ENCODE measurements around the gene MSMO1.
"Not testable (repeated sequence)": the region's sequence is repeated elsewhere in the genome, so short reads cannot be mapped to it uniquely, and the experiment has no call there.

MSMO1 gene

GRCh38 chr4:165336743-165337142 lies 9.3 kb downstream of the MSMO1 start:
- H3K36me3 ChIP-seq (ENCODE audit: low read length) = peaks cover 94% of the 10 kb centered on the region
- peaks cover 42% of the 10 kb centered on the region; the same call in 1 of the 2 replicates for H3F3A ChIP-seq (ENCODE audit: insufficient read depth)

DNA sequence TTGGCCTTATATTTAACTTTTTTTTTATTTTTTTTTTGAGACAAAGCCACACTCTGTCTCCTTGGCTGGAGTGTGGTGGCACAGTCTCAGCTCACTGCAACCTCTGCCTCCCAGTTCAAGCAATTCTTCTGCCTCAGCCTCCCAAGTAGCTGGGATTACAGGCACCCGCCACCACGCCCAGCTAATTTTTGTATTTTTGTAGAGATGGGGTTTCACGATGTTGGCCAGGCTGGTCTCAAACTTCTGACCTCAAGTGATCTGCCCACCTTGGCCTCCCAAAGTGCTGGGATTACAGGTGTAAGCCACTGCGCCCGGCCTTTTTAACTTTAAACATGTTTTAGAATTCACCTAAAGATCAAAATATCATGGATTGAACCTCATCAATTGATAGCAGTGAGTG lies 14.9 kb downstream of the MSMO1 start:
- H3K9ac ChIP-seq (ENCODE audit: low read length); H3K79me2 ChIP-seq (ENCODE audit: insufficient read depth, low read length); H3K9me2 ChIP-seq (replicated peaks; ENCODE audit: insufficient read depth, low read length); H3K9me3 ChIP-seq (ENCODE audit: insufficient read depth, low read length); H3K27ac ChIP-seq (ENCODE audit: low read depth, low read length); H2AFZ ChIP-seq (ENCODE audit: low read depth, low read length, severe bottlenecking); H3K27me3 ChIP-seq (ENCODE audit: low read length); H3K4me3 ChIP-seq (ENCODE audit: insufficient read depth, low read length, poor library complexity, severe bottlenecking); H3K4me2 ChIP-seq (ENCODE audit: low read depth, low read length, poor library complexity, severe bottlenecking): not testable (repeated sequence)
- Histone ChIP-seq H3F3A (ENCODE audit: insufficient read depth) (peaks cover 42% of the 10 kb centered on the region; the same call in 1 of the 2 replicates), H3K36me3 (ENCODE audit: low read length) (peaks cover 53% of the 10 kb centered on the region), H4K20me1 (ENCODE audit: low read depth, low read length) (peaks cover 39% of the 10 kb centered on the region)

More at GRCh38 chr4:165336743-165337142, 9.3 kb downstream of the MSMO1 start:
- no peak overlapping the region for H3K27ac ChIP-seq (ENCODE audit: low read depth, low read length)
- H3K27me3 ChIP-seq (ENCODE audit: low read length) = no peaks in the 10 kb centered on the region
- TF ChIP-seq, protein P1, sequence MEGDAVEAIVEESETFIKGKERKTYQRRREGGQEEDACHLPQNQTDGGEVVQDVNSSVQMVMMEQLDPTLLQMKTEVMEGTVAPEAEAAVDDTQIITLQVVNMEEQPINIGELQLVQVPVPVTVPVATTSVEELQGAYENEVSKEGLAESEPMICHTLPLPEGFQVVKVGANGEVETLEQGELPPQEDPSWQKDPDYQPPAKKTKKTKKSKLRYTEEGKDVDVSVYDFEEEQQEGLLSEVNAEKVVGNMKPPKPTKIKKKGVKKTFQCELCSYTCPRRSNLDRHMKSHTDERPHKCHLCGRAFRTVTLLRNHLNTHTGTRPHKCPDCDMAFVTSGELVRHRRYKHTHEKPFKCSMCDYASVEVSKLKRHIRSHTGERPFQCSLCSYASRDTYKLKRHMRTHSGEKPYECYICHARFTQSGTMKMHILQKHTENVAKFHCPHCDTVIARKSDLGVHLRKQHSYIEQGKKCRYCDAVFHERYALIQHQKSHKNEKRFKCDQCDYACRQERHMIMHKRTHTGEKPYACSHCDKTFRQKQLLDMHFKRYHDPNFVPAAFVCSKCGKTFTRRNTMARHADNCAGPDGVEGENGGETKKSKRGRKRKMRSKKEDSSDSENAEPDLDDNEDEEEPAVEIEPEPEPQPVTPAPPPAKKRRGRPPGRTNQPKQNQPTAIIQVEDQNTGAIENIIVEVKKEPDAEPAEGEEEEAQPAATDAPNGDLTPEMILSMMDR (IDR thresholded peaks at IDR 0.05; ENCODE audit: insufficient read depth, low read length, poor library complexity, severe bottlenecking) = no peak
- TF ChIP-seq EZH2phosphoT487 (conservative IDR thresholded peaks at IDR 0.05; ENCODE audit: low read length) = no peak
- H3K4me3 ChIP-seq (ENCODE audit: insufficient read depth, low read length, poor library complexity, severe bottlenecking) = no peak overlapping the region
- no peak overlapping the region for H2AFZ ChIP-seq (ENCODE audit: low read depth, low read length, severe bottlenecking)
- peaks cover 93% of the 10 kb centered on the region for H4K20me1 ChIP-seq (ENCODE audit: low read depth, low read length)
- H3K4me2 ChIP-seq (ENCODE audit: low read depth, low read length, poor library complexity, severe bottlenecking) = no peak overlapping the region
- H3K79me2 ChIP-seq (ENCODE audit: insufficient read depth, low read length) = peaks cover 56% of the 10 kb centered on the region
- no peak overlapping the region for H3K9ac ChIP-seq (ENCODE audit: low read length)
- H3K9me3 ChIP-seq (ENCODE audit: insufficient read depth, low read length) = no peaks in the 10 kb centered on the region
- H3K9me2 ChIP-seq (replicated peaks; ENCODE audit: insufficient read depth, low read length) = no peaks in the 10 kb centered on the region

DNA sequence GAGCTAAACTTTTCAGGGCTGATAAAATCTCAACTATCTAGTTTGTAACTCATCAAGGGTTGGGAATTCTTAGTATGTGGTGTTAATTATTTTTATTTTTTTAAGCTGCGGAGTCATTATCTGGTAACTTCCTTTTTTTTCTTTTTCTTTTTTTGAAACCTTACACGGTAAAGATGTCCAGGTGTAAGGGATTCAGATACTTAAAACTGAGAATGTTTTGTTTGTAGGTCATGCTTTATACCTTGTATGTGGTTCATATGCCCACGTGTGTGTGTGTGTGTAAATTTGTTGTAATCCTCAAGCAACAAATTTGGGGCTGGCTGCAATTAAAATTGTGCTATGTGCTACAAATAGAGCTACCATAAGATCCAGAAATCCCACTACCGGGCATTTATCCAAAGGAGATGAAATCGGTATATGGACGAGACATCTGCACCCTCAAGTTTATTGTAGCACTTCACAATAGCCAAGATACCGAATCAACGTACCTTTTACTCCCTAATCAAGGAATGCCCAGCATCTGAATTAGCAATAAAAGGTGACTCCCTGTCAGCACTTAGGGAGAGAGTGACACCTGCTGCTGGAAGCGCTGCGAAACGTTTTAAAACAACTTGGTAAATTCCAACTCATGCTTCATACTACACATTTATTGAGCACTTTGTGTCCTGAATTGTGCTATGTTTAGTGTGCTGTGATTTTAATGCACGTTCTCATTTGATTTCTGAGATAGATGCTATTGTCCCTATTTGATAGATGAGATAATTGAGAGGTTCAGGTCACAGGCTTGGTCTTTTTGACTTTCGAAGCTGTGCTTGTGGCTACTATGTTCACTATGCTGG lies 16.1 kb downstream of the MSMO1 start:
- H3K4me3 ChIP-seq (ENCODE audit: insufficient read depth, low read length, poor library complexity, severe bottlenecking) = no peak overlapping the region
- H3K79me2 ChIP-seq (ENCODE audit: insufficient read depth, low read length) = 0 out of 2 replicates have a peak, but pooled peaks cover under 1% of the 10 kb centered on the region
- no peaks in the 10 kb centered on the region for H3K9me2 ChIP-seq (replicated peaks; ENCODE audit: insufficient read depth, low read length)
- peaks cover 42% of the 10 kb centered on the region for H3K36me3 ChIP-seq (ENCODE audit: low read length)
- peaks cover 30% of the 10 kb centered on the region for H4K20me1 ChIP-seq (ENCODE audit: low read depth, low read length)
- H3K27me3 ChIP-seq (ENCODE audit: low read length) = no peaks in the 10 kb centered on the region
- H3F3A ChIP-seq (ENCODE audit: insufficient read depth) = peaks cover 38% of the 10 kb centered on the region; the same call in 1 of the 2 replicates
- no peak overlapping the region for H3K27ac ChIP-seq (ENCODE audit: low read depth, low read length)
- no peaks in the 10 kb centered on the region for H3K9me3 ChIP-seq (ENCODE audit: insufficient read depth, low read length)
- no peak overlapping the region for H3K9ac ChIP-seq (ENCODE audit: low read length)
- no peak overlapping the region for H3K4me2 ChIP-seq (ENCODE audit: low read depth, low read length, poor library complexity, severe bottlenecking)
- no peak overlapping the region for H2AFZ ChIP-seq (ENCODE audit: low read depth, low read length, severe bottlenecking)
- TF ChIP-seq, protein P1 (IDR thresholded peaks at IDR 0.05; ENCODE audit: insufficient read depth, low read length, poor library complexity, severe bottlenecking) = no peak
- no peak for TF ChIP-seq EZH2phosphoT487 (conservative IDR thresholded peaks at IDR 0.05; ENCODE audit: low read length)
